H1 (cell line): Measurements from ENCODE around the gene FZD4. TPM values are rescaled to one million over a fixed set of nuclear protein-coding genes. Genes with fewer than 3 reads are reported as not detected.

Source experiments
- CTCF ChIA-PET: fragments of 300-600 bp; sonication (Branson Sonifier 250); formaldehyde crosslinking; loops from one replicate; lab custom pipeline; 2021; ENCODE audit not compliant: partially characterized antibody; lab: Charles Lee
- POLR2A ChIA-PET: fragments of 300-600 bp; sonication (Branson Sonifier 250); formaldehyde crosslinking; loops from one replicate; lab custom pipeline; 2021; ENCODE audit warnings: inconsistent platforms; ENCODE audit not compliant: partially characterized antibody; lab: Charles Lee
- DNase-seq, 2 experiments: peaks; one replicate each; pipeline versions ENCODE4 v3.0.0 to v3.0.0-alpha.2; 2010 to 2022; ENCODE audit warnings: low spot score in 2 of 2, low read depth in 1 of 2, mixed read lengths in 1 of 2
- FAIRE-seq: peaks from 2 replicates; lab custom pipeline; 2011; peaks lifted over from hg19 to GRCh38; lab: Jason Lieb, UNC
- H2AFZ ChIP-seq: 2 replicates; pipeline ENCODE4 v1.8.1; 2012; ENCODE audit warnings: low read length, inconsistent platforms
- H2AK5ac ChIP-seq: 2 replicates; pipeline ENCODE4 v1.6.1; 2013; ENCODE audit warnings: low read depth, low read length
- H2BK120ac ChIP-seq: replicated peaks from 2 replicates; pipeline ENCODE3; 2013; ENCODE audit warnings: low read depth, low read length, inconsistent platforms
- H2BK12ac ChIP-seq: 2 replicates; pipeline ENCODE4 v1.6.1; 2013; ENCODE audit warnings: low read depth, low read length
- H2BK15ac ChIP-seq: 2 replicates; pipeline ENCODE4 v1.6.1; 2013; ENCODE audit warnings: low read length
- H2BK20ac ChIP-seq: 2 replicates; pipeline ENCODE4 v1.6.1; 2013; ENCODE audit warnings: low read length
- H2BK5ac ChIP-seq: 2 replicates; pipeline ENCODE4 v1.6.1; 2013; ENCODE audit warnings: low read depth, low read length
- H3K14ac ChIP-seq: 2 replicates; pipeline ENCODE4 v1.6.1; 2013; ENCODE audit warnings: inconsistent platforms; ENCODE audit not compliant: insufficient read length
- H3K18ac ChIP-seq: 2 replicates; pipeline ENCODE4 v1.6.1; 2013; ENCODE audit warnings: low read length; ENCODE audit errors: extremely low read depth
- H3K23ac ChIP-seq: 2 replicates; pipeline ENCODE4 v1.6.1; 2013; ENCODE audit warnings: inconsistent platforms; ENCODE audit not compliant: insufficient read length
- H3K23me2 ChIP-seq: 2 replicates; pipeline ENCODE4 v1.6.1; 2013; ENCODE audit warnings: low read depth, low read length
- H3K27ac ChIP-seq: 2 replicates; pipeline ENCODE4 v1.6.1; 2011; ENCODE audit warnings: low read depth, low read length, inconsistent platforms
- H3K27me3 ChIP-seq, 4 experiments: replicated peaks in 1 of 4; 1 replicate in 1 of 4; 2 replicates in 3 of 4; pipeline versions ENCODE4 v1.6.1 to v1.8.1; 2011 to 2013; ENCODE audit warnings: low read length in 3 of 4, mild to moderate bottlenecking in 3 of 4, inconsistent platforms in 2 of 4, mixed read lengths in 2 of 4, moderate library complexity in 1 of 4; ENCODE audit not compliant: control insufficient read depth in 3 of 4, insufficient read depth in 3 of 4; ENCODE audit errors: extremely low read depth in 1 of 4
- H3K36me3 ChIP-seq, 4 experiments: 2 replicates each; pipeline versions ENCODE4 v1.6.1 to v1.8.1; 2011 to 2013; ENCODE audit warnings: mild to moderate bottlenecking in 4 of 4, low read length in 3 of 4, moderate library complexity in 2 of 4, control low read depth in 1 of 4, inconsistent platforms in 1 of 4; ENCODE audit not compliant: insufficient read depth in 4 of 4, control insufficient read depth in 2 of 4
- H3K4ac ChIP-seq: replicated peaks from 2 replicates; pipeline ENCODE3; 2013; ENCODE audit warnings: low read length, low read depth, mixed read lengths, inconsistent platforms; ENCODE audit not compliant: insufficient read length
- H3K4me1 ChIP-seq, 4 experiments: replicated peaks in 1 of 4; 1 replicate in 1 of 4; 2 replicates in 3 of 4; pipeline versions ENCODE4 v1.6.1 to v1.8.1; 2011 to 2013; ENCODE audit warnings: low read length in 3 of 4, inconsistent platforms in 2 of 4, mixed read lengths in 1 of 4; ENCODE audit not compliant: insufficient read depth in 4 of 4, control insufficient read depth in 3 of 4
- H3K4me2 ChIP-seq, 2 experiments: 2 replicates each; pipeline versions ENCODE4 v1.6.1 to v1.8.1; 2011 to 2013; ENCODE audit warnings: low read depth in 2 of 2, low read length in 2 of 2, control low read depth in 1 of 2, inconsistent platforms in 1 of 2, mild to moderate bottlenecking in 1 of 2; ENCODE audit not compliant: insufficient read depth in 1 of 2
- H3K4me3 ChIP-seq, 4 experiments: fragments of 200-600, 300-600 bp in 1 of 4; sonication (generic), shearing (Covaris generic), sonication (Bioruptor Twin) in 1 of 4; 2 replicates each; pipeline versions ENCODE4 v1.5.1 to v1.8.1; 2011 to 2016; ENCODE audit warnings: low read length in 4 of 4, low read depth in 3 of 4, control low read depth in 2 of 4, inconsistent platforms in 2 of 4, mild to moderate bottlenecking in 2 of 4, mixed read lengths in 1 of 4, moderate library complexity in 1 of 4; ENCODE audit not compliant: insufficient read depth in 2 of 4; ENCODE audit errors: extremely low read depth in 1 of 4
- H3K56ac ChIP-seq: replicated peaks from 2 replicates; pipeline ENCODE3; 2013; ENCODE audit warnings: low read depth, mild to moderate bottlenecking, mixed read lengths, low read length, inconsistent platforms; ENCODE audit not compliant: insufficient read length
- H3K79me1 ChIP-seq: 2 replicates; pipeline ENCODE4 v1.6.1; 2013; ENCODE audit warnings: low read depth, low read length, control low read depth
- H3K79me2 ChIP-seq, 2 experiments: 2 replicates each; pipeline versions ENCODE4 v1.6.1 to v1.8.1; 2012 to 2013; ENCODE audit warnings: low read length in 2 of 2, mild to moderate bottlenecking in 2 of 2, inconsistent platforms in 1 of 2; ENCODE audit not compliant: insufficient read depth in 2 of 2, control insufficient read depth in 1 of 2
- H3K9ac ChIP-seq, 4 experiments: replicated peaks in 1 of 4; 1 replicate in 1 of 4; 2 replicates in 3 of 4; pipeline versions ENCODE4 v1.6.1 to v1.8.1; 2011 to 2013; ENCODE audit warnings: low read depth in 3 of 4, low read length in 3 of 4, control low read depth in 2 of 4, mild to moderate bottlenecking in 2 of 4, moderate library complexity in 2 of 4, inconsistent platforms in 1 of 4; ENCODE audit errors: extremely low read depth in 1 of 4
- H3K9me3 ChIP-seq, 2 experiments: 2 replicates each; pipeline versions ENCODE4 v1.6.1 to v1.8.1; 2012 to 2013; ENCODE audit warnings: mild to moderate bottlenecking in 2 of 2, moderate library complexity in 2 of 2, control low read depth in 1 of 2, inconsistent platforms in 1 of 2, low read depth in 1 of 2, low read length in 1 of 2, mixed read lengths in 1 of 2; ENCODE audit not compliant: insufficient read depth in 2 of 2
- H4K20me1 ChIP-seq, 2 experiments: replicated peaks in 1 of 2; 2 replicates each; pipeline versions ENCODE3 to v1.8.1; 2011 to 2013; ENCODE audit warnings: inconsistent platforms in 2 of 2, low read length in 2 of 2, mild to moderate bottlenecking in 1 of 2; ENCODE audit not compliant: insufficient read depth in 2 of 2, control insufficient read depth in 1 of 2
- H4K5ac ChIP-seq: 2 replicates; pipeline ENCODE4 v1.6.1; 2013; ENCODE audit warnings: low read length, low read depth, mixed read lengths, inconsistent platforms; ENCODE audit not compliant: insufficient read length
- H4K8ac ChIP-seq: 2 replicates; pipeline ENCODE4 v1.8.0; 2013; ENCODE audit warnings: mild to moderate bottlenecking, moderate library complexity, low read length, inconsistent platforms; ENCODE audit not compliant: insufficient read depth; ENCODE audit errors: extremely low read depth
- H4K91ac ChIP-seq: replicated peaks from 2 replicates; pipeline ENCODE3; 2013; ENCODE audit warnings: low read length, mixed read lengths, inconsistent platforms; ENCODE audit not compliant: insufficient read length
- BCL11A ChIP-seq, 2 experiments: IDR thresholded peaks; one replicate each; pipeline ENCODE4 v1.6.1; 2011; ENCODE audit warnings: low read depth in 2 of 2, low read length in 2 of 2, mild to moderate bottlenecking in 2 of 2
- CBX8 ChIP-seq: fragments of 300-800, 300-1000 bp; sonication (generic); IDR thresholded peaks from 2 replicates; pipeline ENCODE4 v1.7.1; 2016; ENCODE audit warnings: low read depth, low read length, borderline replicate concordance
- CTBP2 ChIP-seq: IDR thresholded peaks from 2 replicates; pipeline ENCODE4 v1.7.0; 2011; ENCODE audit warnings: borderline replicate concordance, mild to moderate bottlenecking, moderate library complexity, mixed read lengths, low read length; ENCODE audit not compliant: insufficient read depth, insufficient read length
- NANOG ChIP-seq: IDR thresholded peaks from 2 replicates; pipeline ENCODE4 v1.6.1; 2011; ENCODE audit warnings: low read length, low read depth, mild to moderate bottlenecking, inconsistent platforms; ENCODE audit not compliant: insufficient read depth, poor library complexity, severe bottlenecking
- PHF8 ChIP-seq: fragments of 200-600 bp; sonication (generic); conservative IDR thresholded peaks from 2 replicates; pipeline ENCODE4 v1.7.1; 2012; ENCODE audit warnings: low read depth, mild to moderate bottlenecking, inconsistent platforms, low read length, moderate library complexity
- POLR2AphosphoS5 ChIP-seq: IDR thresholded peaks from 2 replicates; pipeline ENCODE4 v1.6.1; 2011; ENCODE audit warnings: low read depth, low read length
- SAP30 ChIP-seq: fragments of 300-600 bp; sonication (generic); IDR thresholded peaks from 2 replicates; pipeline ENCODE4 v1.7.1; 2012; ENCODE audit warnings: low read length, moderate library complexity, mild to moderate bottlenecking, inconsistent platforms; ENCODE audit not compliant: insufficient read depth, insufficient replicate concordance
- SIN3A ChIP-seq, 2 experiments: IDR thresholded peaks in 1 of 2; conservative IDR thresholded peaks in 1 of 2; 2 replicates each; pipeline ENCODE4 v1.6.1; 2011 to 2012; ENCODE audit warnings: low read length in 2 of 2, improper control_type of control experiment in 1 of 2, low read depth in 1 of 2, mild to moderate bottlenecking in 1 of 2
- WGBS, 2 experiments: shearing (Covaris generic) in 1 of 2; methylation state at CpG; one replicate each; pipeline versions ENCODE4 v1.1.6 to v1.1.7; 2013 to 2015; ENCODE audit warnings: low lambda C conversion rate in 2 of 2, mixed read lengths in 2 of 2, inconsistent platforms in 1 of 2, low coverage in 1 of 2, missing lambda C conversion rate in 1 of 2; ENCODE audit not compliant: insufficient replicate concordance in 2 of 2, insufficient coverage in 1 of 2, insufficient read length in 1 of 2; ENCODE audit errors: extremely low coverage in 1 of 2, missing lambda C conversion rate in 1 of 2; 5-methylcytosine and 5-hydroxymethylcytosine counted together
- polyA plus RNA-seq, 7 experiments: library from polyadenylated mRNA; depleted of rRNA in 3 of 7; stranded (reverse) in 5 of 7; unstranded in 2 of 7; fragments of >200 nt in 5 of 7; fragments of 200-250 nt in 2 of 7; gene quantifications; 1 replicate in 5 of 7; 2 replicates in 1 of 7; 4 replicates in 1 of 7; pipeline versions ENCODE4 v1.2.1 to v1.2.3, GENCODE V29; 2011 to 2013; ENCODE audit warnings: missing spikeins in 2 of 7, mixed read lengths in 2 of 7
- total RNA-seq: library from RNA; stranded (reverse); fragmentation: NEBNext Ultra II Directional; extraction: Animal tissue kit (Norgen Biotek cat#: 25700); gene quantifications from 2 replicates; pipeline ENCODE4 v1.2.1, GENCODE V29; 2021
- TF ChIP-seq, protein P1 (sequence below): IDR thresholded peaks from 2 replicates; pipeline ENCODE4 v1.6.1; 2011; ENCODE audit warnings: low read depth, mild to moderate bottlenecking, low read length; ENCODE audit not compliant: insufficient read depth
- TF ChIP-seq, protein P2 (sequence below): IDR thresholded peaks from 2 replicates; pipeline ENCODE4 v1.6.1; 2012; ENCODE audit warnings: inconsistent platforms

The FZD4 gene
- total and polyA plus RNA-seq, 2 of the 8 experiments (the other 6 are each of a cell fraction or from before 2014, with no cell fraction given): 3.1 to 7.1 TPM

DNA sequence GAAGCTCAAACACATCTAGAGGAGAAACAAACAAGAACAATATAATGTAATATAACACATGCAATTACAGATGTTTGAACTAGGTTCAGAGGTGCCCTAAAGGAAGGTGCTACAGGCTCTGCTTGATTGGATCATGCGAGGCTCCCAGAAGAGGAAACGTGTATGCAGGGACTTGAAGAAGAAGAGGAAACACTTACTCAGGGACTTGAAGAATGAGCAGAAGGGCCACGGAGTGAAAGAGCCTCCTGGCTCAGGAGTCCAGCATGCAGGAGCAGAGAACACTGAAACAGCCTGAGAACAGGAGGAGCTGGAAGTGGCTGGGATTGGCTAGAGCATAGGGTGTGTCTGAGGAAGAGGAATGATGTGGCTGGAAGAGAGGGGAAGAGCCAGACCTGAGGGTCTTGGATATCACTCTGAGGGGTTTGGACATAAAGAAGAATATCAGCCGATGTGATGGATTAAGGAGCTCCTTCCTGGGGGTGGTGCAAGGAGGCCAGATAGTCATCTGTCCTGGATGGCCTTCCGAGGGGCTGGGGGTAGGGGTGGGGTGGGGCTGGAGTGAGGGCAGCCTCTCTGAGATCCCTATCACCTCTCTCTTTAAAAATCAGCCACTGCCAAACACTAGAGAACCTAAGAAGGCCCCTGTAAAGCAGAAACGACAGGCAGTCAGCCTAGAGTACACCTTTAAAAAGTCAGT, 16.8 kb downstream of the FZD4 start:
- no peak overlapping the region for H4K8ac ChIP-seq
- 85% methylated on average over 6 of the region's 6 CpGs; no CpG with 5 or more reads in 1 of the 2 experiments for WGBS, 2 experiments
- no peaks in the 10 kb centered on the region for H3K79me1 ChIP-seq
- no peak overlapping the region for H4K91ac ChIP-seq
- no peak overlapping the region for H3K56ac ChIP-seq
- no peak overlapping the region for H3K23ac ChIP-seq
- DNase-seq: no peak
- no peak overlapping the region for H3K27ac ChIP-seq
- H3K4me3 ChIP-seq: no peak overlapping the region
- no peaks in the 10 kb centered on the region for H3K23me2 ChIP-seq
- no peak overlapping the region; a peak in 1 of 7 replicates for H3K9ac ChIP-seq
- H3K27me3 ChIP-seq: no peaks in the 10 kb centered on the region
- H2BK12ac ChIP-seq: peak overlapping the region; percentile 32; the same call in 1 of the 2 replicates
- H4K5ac ChIP-seq: no peak overlapping the region
- CTCF ChIA-PET: interaction anchor here (0.9 to 3.1 kb wide), 28 partner anchors 11 to 812 kb away, joined by 3 to 27 read pairs (median 4); partner anchors contain the start of gene FZD4
- H2AFZ ChIP-seq: no peak overlapping the region
- no peak overlapping the region for H2BK120ac ChIP-seq
- no peaks in the 10 kb centered on the region for H3K79me2 ChIP-seq
- POLR2A ChIA-PET: no interaction called here
- no peak for FAIRE-seq
- no peak overlapping the region for H3K14ac ChIP-seq
- no peaks in the 10 kb centered on the region for H4K20me1 ChIP-seq
- H3K4ac ChIP-seq: no peak overlapping the region
- no peak overlapping the region for H2BK5ac ChIP-seq
- no peaks in the 10 kb centered on the region for H3K36me3 ChIP-seq
- H3K18ac ChIP-seq: no peak overlapping the region
- no peak overlapping the region for H2BK20ac ChIP-seq
- peak overlapping the region; percentile 46; the same call in 1 of the 2 replicates for H2BK15ac ChIP-seq
- no peak overlapping the region for H3K4me2 ChIP-seq
- no peak overlapping the region for H2AK5ac ChIP-seq
- peaks cover 2 to 10% (median 7%) of the 10 kb centered on the region in 4 experiments; a peak in 5 of 7 replicates for H3K4me1 ChIP-seq
- H3K9me3 ChIP-seq: no peaks in the 10 kb centered on the region
- TF ChIP-seq, protein P1, sequence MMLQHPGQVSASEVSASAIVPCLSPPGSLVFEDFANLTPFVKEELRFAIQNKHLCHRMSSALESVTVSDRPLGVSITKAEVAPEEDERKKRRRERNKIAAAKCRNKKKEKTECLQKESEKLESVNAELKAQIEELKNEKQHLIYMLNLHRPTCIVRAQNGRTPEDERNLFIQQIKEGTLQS: no peak
- TF ChIP-seq CBX8 (no peak), SAP30 (no peak), SIN3A (conservative IDR thresholded peaks at IDR 0.05 in 1 of 2, IDR thresholded peaks at IDR 0.05 in 1 of 2; ENCODE audit: low read depth in 1 of 2, low read length in 2 of 2) (no peak), BCL11A (IDR thresholded peaks at IDR 0.05; ENCODE audit: low read depth in 2 of 2, low read length in 2 of 2) (no peak), PHF8 (no peak), NANOG (no peak), CTBP2 (no peak), POLR2AphosphoS5 (no peak)
- TF ChIP-seq, protein P2, sequence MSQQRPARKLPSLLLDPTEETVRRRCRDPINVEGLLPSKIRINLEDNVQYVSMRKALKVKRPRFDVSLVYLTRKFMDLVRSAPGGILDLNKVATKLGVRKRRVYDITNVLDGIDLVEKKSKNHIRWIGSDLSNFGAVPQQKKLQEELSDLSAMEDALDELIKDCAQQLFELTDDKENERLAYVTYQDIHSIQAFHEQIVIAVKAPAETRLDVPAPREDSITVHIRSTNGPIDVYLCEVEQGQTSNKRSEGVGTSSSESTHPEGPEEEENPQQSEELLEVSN: no peak
